HepG2 (cell line): ENCODE results near the gene GRID1. TPM values are rescaled to one million over a fixed set of nuclear protein-coding genes. Genes with fewer than 3 reads are reported as not detected.

ENCODE experiments used
- ARNT ChIP-seq: fragments of 450-650 bp; IDR thresholded peaks from 2 replicates; pipeline ENCODE4 v1.6.1; 2017
- BCL6 ChIP-seq: IDR thresholded peaks from 2 replicates; pipeline ENCODE4 v1.6.1; 2016; ENCODE audit warnings: missing genetic modification reagents, missing compliant biosample characterization
- CTCF ChIP-seq: sonication (generic); formaldehyde crosslinking; IDR thresholded peaks from 2 replicates; pipeline ENCODE4 v1.5.0; 2020; ENCODE audit warnings: mild to moderate bottlenecking, missing genetic modification reagents, moderate library complexity
- GLMP ChIP-seq: sonication (generic); formaldehyde crosslinking; IDR thresholded peaks from 2 replicates; pipeline ENCODE4 v1.9.0; 2021; ENCODE audit warnings: missing genetic modification reagents, mild to moderate bottlenecking, borderline replicate concordance
- HNRNPK ChIP-seq: fragments of 200-400 bp; formaldehyde crosslinking; IDR thresholded peaks from 2 replicates; pipeline ENCODE4 v1.6.1; 2018; ENCODE audit warnings: low read length, low read depth, moderate library complexity, mild to moderate bottlenecking; ENCODE audit not compliant: poor library complexity, severe bottlenecking
- HOXA9 ChIP-seq: sonication (generic); formaldehyde crosslinking; IDR thresholded peaks from 2 replicates; pipeline ENCODE4 v1.8.1; 2022; ENCODE audit warnings: missing genetic modification reagents, mild to moderate bottlenecking, moderate library complexity, borderline replicate concordance
- KIAA2018 ChIP-seq: sonication (generic); formaldehyde crosslinking; IDR thresholded peaks from 2 replicates; pipeline ENCODE4 v1.5.0; 2020; ENCODE audit warnings: mild to moderate bottlenecking, missing genetic modification reagents, borderline replicate concordance
- NBN ChIP-seq: fragments of 450-650 bp; conservative IDR thresholded peaks from 2 replicates; pipeline ENCODE4 v1.6.1; 2017
- SOX6 ChIP-seq, 2 experiments: fragments of 450-650 bp in 1 of 2; sonication (generic) in 1 of 2; formaldehyde crosslinking in 1 of 2; IDR thresholded peaks; 2 replicates each; pipeline versions ENCODE4 v1.4.0 to v1.6.1; 2017 to 2020; ENCODE audit warnings: antibody characterized with exemption in 1 of 2, mild to moderate bottlenecking in 1 of 2, missing genetic modification reagents in 1 of 2
- STAG1 ChIP-seq: sonication (generic); formaldehyde crosslinking; IDR thresholded peaks from 2 replicates; pipeline ENCODE4 v1.4.0; 2020; ENCODE audit warnings: missing genetic modification reagents
- TBP ChIP-seq: sonication (generic); formaldehyde crosslinking; IDR thresholded peaks from 2 replicates; pipeline ENCODE4 v1.5.0; 2020; ENCODE audit warnings: missing genetic modification reagents
- THAP11 ChIP-seq: IDR thresholded peaks from 2 replicates; pipeline ENCODE4 v1.6.1; 2016; ENCODE audit warnings: missing biosample characterization, missing genetic modification reagents
- YEATS2 ChIP-seq: sonication (generic); formaldehyde crosslinking; IDR thresholded peaks from 2 replicates; pipeline ENCODE4 v1.4.0; 2020; ENCODE audit warnings: missing genetic modification reagents, borderline replicate concordance
- ZFYVE20 ChIP-seq: sonication (generic); formaldehyde crosslinking; IDR thresholded peaks from 2 replicates; pipeline ENCODE4 v1.8.0; 2023; ENCODE audit warnings: low read depth, mild to moderate bottlenecking, moderate library complexity, missing genetic modification reagents, borderline replicate concordance
- ZNF20 ChIP-seq: sonication (generic); formaldehyde crosslinking; IDR thresholded peaks from 2 replicates; pipeline ENCODE4 v1.4.0; 2020; ENCODE audit warnings: mild to moderate bottlenecking, moderate library complexity, missing genetic modification reagents
- ZNF292 ChIP-seq: sonication (generic); formaldehyde crosslinking; IDR thresholded peaks from 2 replicates; pipeline ENCODE4 v1.8.1; 2022; ENCODE audit warnings: mild to moderate bottlenecking, low read depth, missing genetic modification reagents, borderline replicate concordance
- ZSCAN30 ChIP-seq: sonication (generic); formaldehyde crosslinking; IDR thresholded peaks from 2 replicates; pipeline ENCODE4 v1.5.0; 2020; ENCODE audit warnings: mild to moderate bottlenecking, missing genetic modification reagents
- ZSCAN9 ChIP-seq: IDR thresholded peaks from 2 replicates; pipeline ENCODE4 v1.6.1; 2016; ENCODE audit warnings: borderline replicate concordance
- polyA plus RNA-seq, 8 experiments: library from polyadenylated mRNA; depleted of rRNA in 3 of 8; stranded (reverse) in 7 of 8; unstranded in 1 of 8; fragments of >200 nt; fragmentation: Illumina TruSeq in 4 of 8; extraction: Trizol in 4 of 8; gene quantifications; 2 replicates each; pipeline versions ENCODE4 v1.2.1 to v1.2.3, GENCODE V29; 2011 to 2016; ENCODE audit warnings: low read depth in 4 of 8, missing spikeins in 1 of 8, mixed read lengths in 1 of 8; ENCODE audit not compliant: insufficient read depth in 1 of 8
- total RNA-seq, 5 experiments: library from RNA; depleted of rRNA; stranded (reverse); fragments of >200 nt; fragmentation: Illumina TruSeq; extraction: Trizol; gene quantifications; 2 replicates each; pipeline ENCODE4 v1.2.3, GENCODE V29; 2016; ENCODE audit warnings: low read depth in 1 of 5

GRID1 gene
- total and polyA plus RNA-seq, 2 of the 13 experiments (the other 11 are each of a cell fraction or from before 2014, with no cell fraction given) = 0.05 TPM; not detected in 1

- TF ChIP-seq KIAA2018 (CRISPR knock-in tag) (0 out of 2 replicates have a peak, but pooled peaks have one; percentile 10), ARNT (no peak), ZNF20 (CRISPR knock-in tag) (no peak), GLMP (CRISPR knock-in tag) (no peak), HOXA9 (CRISPR knock-in tag) (0 out of 2 replicates have a peak, but pooled peaks have one; percentile 21), NBN (no peak), BCL6 (CRISPR knock-in tag) (peak; percentile 35), THAP11 (no peak), HNRNPK (peak; percentile 11), YEATS2 (CRISPR knock-in tag) (no peak), ZSCAN9 (no peak), ZSCAN30 (CRISPR knock-in tag) (no peak), CTCF (CRISPR knock-in tag) (peak; percentile 35; the same call in 1 of the 2 replicates), TBP (CRISPR knock-in tag) (no peak), ZFYVE20 (CRISPR knock-in tag) (peak; percentile 37; the same call in 1 of the 2 replicates), STAG1 (CRISPR knock-in tag) (peak; percentile 17; the same call in 1 of the 2 replicates), SOX6 (IDR thresholded peaks at IDR 0.05) (no peak), SOX6 (CRISPR knock-in tag; IDR thresholded peaks at IDR 0.05) (no peak), ZNF292 (CRISPR knock-in tag) (peak; percentile 7; the same call in 1 of the 2 replicates)
These were observed 34.4 kb upstream of the GRID1 start (continued) for GRCh38 chr10:86400705-86401587.
